Liver (tissue), 9 donors: Measurements from ENCODE around the gene CYP3A5. TPM values are rescaled to one million over a fixed set of nuclear protein-coding genes. Genes with fewer than 3 reads are reported as not detected.
A peak's percentile ranks its signal among the peaks of the same experiment; 100 is the strongest.
"Not testable (repeated sequence)": the region's sequence is repeated elsewhere in the genome, so short reads cannot be mapped to it uniquely, and the experiment has no call there.

Source experiments
- DNase-seq: peaks from one replicate; pipeline ENCODE4 v3.0.0-alpha.2; 2017; ENCODE audit warnings: low spot score
- H3K27ac ChIP-seq, 2 donors: one replicate each; pipeline ENCODE4 v1.7.0; 2013; ENCODE audit warnings: inconsistent platforms in 2 of 2, low read length in 2 of 2, control low read depth in 1 of 2, low read depth in 1 of 2, mild to moderate bottlenecking in 1 of 2
- H3K27me3 ChIP-seq, 4 donors: one replicate each; pipeline versions ENCODE4 v1.6.1 to v1.7.0; 2013; ENCODE audit warnings: low read length in 3 of 4, inconsistent platforms in 1 of 4, mild to moderate bottlenecking in 1 of 4, moderate library complexity in 1 of 4; ENCODE audit not compliant: control insufficient read depth in 4 of 4, insufficient read depth in 4 of 4
- H3K36me3 ChIP-seq, 4 donors: one replicate each; pipeline versions ENCODE4 v1.6.1 to v1.7.0; 2013; ENCODE audit warnings: low read length in 3 of 4, mild to moderate bottlenecking in 3 of 4, low read depth in 1 of 4, moderate library complexity in 1 of 4; ENCODE audit not compliant: control insufficient read depth in 4 of 4, insufficient read depth in 3 of 4
- H3K4me1 ChIP-seq, 4 donors: one replicate each; pipeline versions ENCODE4 v1.6.1 to v1.7.0; 2013; ENCODE audit warnings: low read length in 3 of 4, mild to moderate bottlenecking in 3 of 4, moderate library complexity in 1 of 4; ENCODE audit not compliant: control insufficient read depth in 4 of 4, insufficient read depth in 4 of 4
- H3K4me3 ChIP-seq, 3 donors: one replicate each; pipeline versions ENCODE4 v1.6.1 to v1.7.0; 2013; ENCODE audit warnings: low read length in 3 of 3, control low read depth in 1 of 3, low read depth in 1 of 3, mild to moderate bottlenecking in 1 of 3
- H3K9ac ChIP-seq, 2 donors: one replicate each; pipeline ENCODE4 v1.7.0; 2013; ENCODE audit warnings: low read length in 2 of 2, mild to moderate bottlenecking in 2 of 2, moderate library complexity in 2 of 2, control low read depth in 1 of 2, low read depth in 1 of 2
- H3K9me3 ChIP-seq, 4 donors: one replicate each; pipeline versions ENCODE4 v1.6.1 to v1.7.0; 2013; ENCODE audit warnings: low read length in 3 of 4; ENCODE audit not compliant: control insufficient read depth in 4 of 4
- ATF3 ChIP-seq: IDR thresholded peaks from 2 replicates; pipeline ENCODE4 v1.6.1; 2016; ENCODE audit warnings: antibody characterized with exemption
- CTCF ChIP-seq: fragments of 150-350 bp; IDR thresholded peaks from 2 replicates; pipeline ENCODE4 v1.5.1; 2017; ENCODE audit warnings: improper control_type of control experiment, low read depth, low read length; ENCODE audit not compliant: missing input control
- EGR1 ChIP-seq, 2 donors: IDR thresholded peaks; 2 replicates each; pipeline ENCODE4 v1.6.1; 2016 to 2018; ENCODE audit warnings: antibody characterized with exemption in 2 of 2, low read depth in 2 of 2
- FOXA1 ChIP-seq: IDR thresholded peaks from 2 replicates; pipeline ENCODE4 v1.6.1; 2016; ENCODE audit warnings: antibody characterized with exemption
- FOXA2 ChIP-seq: IDR thresholded peaks from 2 replicates; pipeline ENCODE4 v1.6.1; 2016; ENCODE audit warnings: antibody characterized with exemption
- GABPA ChIP-seq, 2 donors: IDR thresholded peaks in 1 of 2; conservative IDR thresholded peaks in 1 of 2; 2 replicates each; pipeline ENCODE4 v1.6.1; 2016; ENCODE audit warnings: antibody characterized with exemption in 2 of 2, mild to moderate bottlenecking in 1 of 2, moderate library complexity in 1 of 2
- HNF4A ChIP-seq, 2 donors: conservative IDR thresholded peaks; 2 replicates each; pipeline ENCODE4 v1.6.1; 2016; ENCODE audit warnings: antibody characterized with exemption in 2 of 2, mild to moderate bottlenecking in 2 of 2
- HNF4G ChIP-seq: IDR thresholded peaks from 2 replicates; pipeline ENCODE4 v1.6.1; 2016; ENCODE audit warnings: antibody characterized with exemption
- JUND ChIP-seq, 2 donors: IDR thresholded peaks; 2 replicates each; pipeline ENCODE4 v1.6.1; 2016; ENCODE audit warnings: antibody characterized with exemption in 2 of 2
- MAX ChIP-seq: IDR thresholded peaks from 2 replicates; pipeline ENCODE4 v1.6.1; 2016; ENCODE audit warnings: antibody characterized with exemption
- NR2F2 ChIP-seq: IDR thresholded peaks from 2 replicates; pipeline ENCODE4 v1.6.1; 2016; ENCODE audit warnings: antibody characterized with exemption
- RAD21 ChIP-seq, 2 donors: IDR thresholded peaks; 2 replicates each; pipeline ENCODE4 v1.6.1; 2016; ENCODE audit warnings: antibody characterized with exemption in 2 of 2, mild to moderate bottlenecking in 2 of 2
- REST ChIP-seq: IDR thresholded peaks from 2 replicates; pipeline ENCODE4 v1.6.1; 2016; ENCODE audit warnings: antibody characterized with exemption, mild to moderate bottlenecking
- RXRA ChIP-seq, 2 donors: IDR thresholded peaks; 2 replicates each; pipeline ENCODE4 v1.6.1; 2017 to 2018; ENCODE audit warnings: antibody characterized with exemption in 2 of 2, mild to moderate bottlenecking in 1 of 2
- SP1 ChIP-seq: IDR thresholded peaks from 2 replicates; pipeline ENCODE4 v1.6.1; 2018; ENCODE audit warnings: antibody characterized with exemption, mild to moderate bottlenecking
- TAF1 ChIP-seq: conservative IDR thresholded peaks from 2 replicates; pipeline ENCODE4 v1.6.1; 2016; ENCODE audit warnings: antibody characterized with exemption, mild to moderate bottlenecking
- YY1 ChIP-seq: IDR thresholded peaks from 2 replicates; pipeline ENCODE4 v1.6.1; 2016; ENCODE audit warnings: antibody characterized with exemption, mild to moderate bottlenecking
- ZBTB33 ChIP-seq: IDR thresholded peaks from 2 replicates; pipeline ENCODE4 v1.6.1; 2016; ENCODE audit warnings: antibody characterized with exemption
- WGBS: extraction: QIAGEN DNeasy Blood & Tissue Kit; methylation state at CpG from one replicate; pipeline ENCODE4 v1.1.7; 2013; 5-methylcytosine and 5-hydroxymethylcytosine counted together
- polyA plus RNA-seq, 2 donors: library from polyadenylated mRNA; stranded (reverse) in 1 of 2; unstranded in 1 of 2; fragments of 200-250 nt in 1 of 2; fragments of >200 nt in 1 of 2; fragmentation: Nextera tagmentation in 1 of 2; extraction: Ambion mirVana in 1 of 2; gene quantifications; one replicate each; pipeline versions ENCODE4 v1.2.1 to v1.2.3, GENCODE V29; 2013 to 2015
- total RNA-seq, 2 donors: library from RNA; depleted of rRNA; stranded (reverse); fragments of >200 nt; gene quantifications; one replicate each; pipeline ENCODE4 v1.2.3, GENCODE V29; 2014
- donor health status: healthy.
- donor health status: healthy.
- donor health status: healthy.
- donor health status: healthy.
- donor health status: healthy.

The CYP3A5 gene
- total and polyA plus RNA-seq, 4 donors, result 21.9 to 1,413 (median 717) TPM

- not testable (repeated sequence) for H3K4me3 ChIP-seq, H3K9me3 ChIP-seq, H3K27me3 ChIP-seq, H3K27ac ChIP-seq, H3K4me1 ChIP-seq, DNase-seq, H3K9ac ChIP-seq
- 69% methylated on average over 4 of the region's 4 CpGs for WGBS
- peaks cover 0 to 17% (median 9%) of the 10 kb centered on the region in 4 donors for H3K36me3 ChIP-seq
- peak in 1 of 2 donors; percentile 11 for TF ChIP-seq EGR1 (IDR thresholded peaks at IDR 0.05; ENCODE audit: low read depth in 2 of 2)
Measured at GRCh38 chr7:99653269-99653668, 26.5 kb downstream of the CYP3A5 start.

- Histone ChIP-seq H3K9ac (no peak overlapping the region), H3K27ac (no peak overlapping the region), H3K4me1 (no peaks in the 10 kb centered on the region), H3K36me3 (peaks cover 0 to 23% (median 12%) of the 10 kb centered on the region in 4 donors), H3K9me3 (peaks cover 0 to 3% (median 0%) of the 10 kb centered on the region in 4 donors), H3K4me3 (no peak overlapping the region), H3K27me3 (no peaks in the 10 kb centered on the region)
- DNase-seq, result no peak
- TF ChIP-seq MAX, result no peak
- TF ChIP-seq NR2F2, result no peak
- no peak for TF ChIP-seq CTCF
- no peak for TF ChIP-seq YY1
- no peak for TF ChIP-seq HNF4A (conservative IDR thresholded peaks at IDR 0.05)
- TF ChIP-seq TAF1, result no peak
- TF ChIP-seq RXRA (IDR thresholded peaks at IDR 0.05), result peak in 1 of 2 donors; percentile 2
- no peak for TF ChIP-seq GABPA (IDR thresholded peaks at IDR 0.05 in 1 of 2, conservative IDR thresholded peaks at IDR 0.05 in 1 of 2)
- TF ChIP-seq REST, result no peak
- no peak for TF ChIP-seq HNF4G
- TF ChIP-seq ZBTB33, result peak; percentile 63
- TF ChIP-seq FOXA1, result no peak
- peak; percentile 21 for TF ChIP-seq SP1
- TF ChIP-seq RAD21 (IDR thresholded peaks at IDR 0.05), result peak in 1 of 2 donors; percentile 4
- peak; percentile 19 for TF ChIP-seq ATF3
- peak in 1 of 2 donors; percentile 83 for TF ChIP-seq JUND (IDR thresholded peaks at IDR 0.05)
- no peak for TF ChIP-seq EGR1 (IDR thresholded peaks at IDR 0.05; ENCODE audit: low read depth in 2 of 2)
- no peak for TF ChIP-seq FOXA2
- 57% methylated on average over 2 of the region's 2 CpGs for WGBS
Measured at GRCh38 chr7:99652671-99653070, 27.1 kb downstream of the CYP3A5 start.
